RKO (cell line): ENCODE results near the gene RUNX2.

Source experiments
- DNase-seq: peaks from one replicate; pipeline ENCODE4 v3.0.0-alpha.2; 2016; ENCODE audit warnings: low spot score

Gene RUNX2

DNA sequence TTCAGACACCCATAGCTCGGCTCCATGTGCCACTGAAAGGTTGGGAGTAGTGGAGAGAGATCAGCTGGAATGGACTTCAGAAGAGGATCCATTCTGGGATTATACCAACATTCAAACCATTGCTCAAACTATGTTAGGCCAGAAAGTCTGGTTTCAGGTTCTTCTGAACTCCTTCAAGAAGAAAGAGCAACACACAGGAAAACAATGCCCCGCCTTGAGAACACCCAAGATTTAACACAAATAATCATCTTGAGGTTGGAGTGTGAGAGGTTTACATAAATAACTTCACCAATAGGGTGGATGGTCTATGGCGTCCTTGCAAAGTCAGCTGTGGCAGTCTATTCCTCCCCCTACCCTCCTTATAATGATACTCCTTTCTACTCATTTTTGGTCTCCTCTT, 261.2 kb downstream of the RUNX2 start:
- no peak for DNase-seq

DNA sequence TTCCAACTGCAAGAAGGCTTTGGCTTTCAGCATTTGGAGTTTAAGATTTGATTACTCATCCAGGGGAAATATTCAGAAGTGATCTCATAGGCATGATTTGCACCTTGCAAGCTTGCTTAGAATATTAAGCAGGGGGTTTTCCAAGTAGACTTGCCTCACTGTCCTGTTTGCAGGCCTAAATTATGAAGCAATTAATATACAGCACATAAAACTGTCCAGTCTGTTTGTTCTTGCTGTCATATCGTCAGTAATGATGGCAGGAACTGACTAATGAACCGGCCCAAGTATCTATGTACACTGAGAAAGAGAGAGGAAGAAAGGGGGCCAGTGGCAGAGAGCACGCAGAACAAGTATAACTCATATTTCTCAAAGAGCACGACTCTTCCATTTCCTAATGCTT, 262.1 kb downstream of the RUNX2 start:
- DNase-seq: peak; percentile 4

DNA sequence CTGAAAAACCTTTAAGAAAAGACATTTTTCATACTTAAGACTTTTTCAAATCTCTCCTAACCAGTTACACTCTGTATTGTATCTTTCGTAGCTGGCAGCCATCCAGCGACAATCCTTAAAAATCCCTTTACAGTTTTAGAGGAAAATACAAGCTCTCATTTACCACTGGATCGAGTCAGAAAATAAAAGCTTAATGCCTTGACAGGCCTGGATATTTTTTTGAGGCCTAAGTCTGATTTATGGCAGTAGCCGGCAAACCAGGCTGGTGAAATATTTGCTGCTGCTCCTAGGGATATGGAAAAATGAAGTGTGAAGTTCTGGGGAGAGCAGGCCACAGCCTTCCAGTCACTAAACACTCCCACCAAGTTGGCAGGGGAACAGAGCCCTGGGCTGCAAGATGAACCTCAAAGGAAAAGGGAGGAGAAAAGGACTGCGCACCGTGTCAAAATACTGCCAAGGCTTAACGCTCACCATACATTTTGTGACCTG, 262.6 kb downstream of the RUNX2 start:
- no peak for DNase-seq

DNA sequence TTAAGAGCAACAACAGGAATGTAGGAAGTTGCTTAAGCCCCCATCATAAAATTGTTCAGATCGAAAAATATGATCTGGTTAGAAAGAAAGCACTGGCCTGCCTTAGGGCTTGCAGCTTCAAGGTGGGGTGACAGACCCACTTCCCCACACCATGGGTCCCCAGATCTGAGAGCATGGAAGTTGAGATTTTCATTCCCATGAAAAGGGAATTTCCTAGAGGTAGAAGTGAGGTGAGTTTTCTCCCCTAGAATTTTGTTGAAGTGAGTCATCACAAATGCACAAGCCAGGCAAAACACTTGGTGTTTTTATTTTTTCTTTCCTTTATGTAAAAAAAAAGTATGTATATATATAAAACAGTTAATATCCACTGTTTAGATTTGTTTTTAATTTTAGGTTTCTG, 263.2 kb downstream of the RUNX2 start:
- DNase-seq: no peak

DNA sequence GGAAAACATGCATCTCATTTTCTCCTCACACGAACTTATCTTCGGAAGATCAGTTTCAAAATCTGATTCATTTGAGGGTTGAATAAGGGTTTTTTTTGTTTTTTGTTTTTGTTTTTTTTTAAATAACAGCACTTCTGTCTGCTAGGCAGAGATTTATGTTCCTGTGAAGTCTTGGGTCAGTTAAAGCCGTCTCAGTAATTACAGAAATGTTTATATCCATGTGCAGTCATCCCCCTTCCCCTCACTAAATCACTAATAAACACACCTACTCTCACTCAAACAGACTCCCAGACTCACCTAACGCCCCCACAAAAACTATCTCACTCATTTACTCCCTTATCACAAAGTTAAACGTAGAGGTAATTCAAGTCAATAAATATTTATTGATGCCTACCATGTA, 263.8 kb downstream of the RUNX2 start:
- no peak for DNase-seq

DNA sequence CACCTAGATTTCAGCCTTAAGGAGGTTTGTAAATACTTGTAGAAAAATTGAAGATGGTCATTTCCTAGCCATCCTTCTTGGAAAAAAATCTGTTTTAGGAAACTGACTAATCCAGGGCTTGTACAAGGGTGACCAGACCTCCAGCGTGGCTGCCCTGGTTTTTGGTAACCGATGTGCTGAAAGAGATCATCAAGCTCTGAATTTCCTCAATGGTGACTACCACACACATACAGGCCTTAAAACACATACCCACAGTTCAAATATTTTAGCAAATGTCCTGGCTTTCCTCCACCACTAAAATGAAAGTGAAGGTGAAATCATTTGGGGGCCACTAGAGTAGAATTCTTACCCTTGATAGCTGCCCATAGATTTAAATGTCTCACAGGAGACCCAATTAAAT, 264.9 kb downstream of the RUNX2 start:
- DNase-seq: no peak

DNA sequence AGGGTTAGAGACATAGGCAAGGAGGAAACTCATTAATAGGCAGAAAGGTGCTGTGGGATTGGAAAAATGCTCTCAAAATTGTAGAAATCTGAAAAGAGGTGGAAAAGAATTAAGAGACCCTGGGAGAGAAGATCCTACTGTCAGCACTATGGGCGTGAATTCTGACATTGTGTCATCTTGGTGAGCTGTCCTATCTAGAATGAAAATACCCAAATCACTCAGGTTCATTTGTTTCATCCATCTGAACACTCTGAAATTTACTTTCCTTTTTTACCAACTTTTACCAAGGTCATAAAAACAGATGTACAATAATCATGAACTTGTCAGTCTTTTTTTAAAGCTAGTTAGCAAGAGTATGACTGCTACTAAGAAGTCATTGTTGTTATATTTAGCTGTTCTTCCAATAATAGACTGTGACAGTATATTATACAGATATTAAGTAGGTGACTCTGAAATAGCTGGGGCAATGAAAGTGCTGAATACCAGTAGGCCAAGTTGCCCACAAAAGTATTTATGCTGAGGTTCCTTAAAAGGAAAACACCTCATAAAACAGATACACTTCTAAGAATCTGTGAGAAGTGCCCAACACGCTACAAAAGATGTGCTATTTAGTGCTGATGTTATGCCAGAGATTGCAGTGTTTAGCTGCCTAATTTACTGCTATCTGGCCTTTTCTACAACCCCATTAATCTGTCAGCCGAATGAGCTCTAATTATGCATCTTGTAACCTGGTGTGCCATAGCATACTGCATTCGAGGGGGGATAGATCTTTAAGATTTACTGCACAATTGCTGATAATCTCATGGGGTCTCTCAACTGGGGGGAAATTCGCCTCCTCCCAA, 267.1 kb downstream of the RUNX2 start:
- no peak for DNase-seq

DNA sequence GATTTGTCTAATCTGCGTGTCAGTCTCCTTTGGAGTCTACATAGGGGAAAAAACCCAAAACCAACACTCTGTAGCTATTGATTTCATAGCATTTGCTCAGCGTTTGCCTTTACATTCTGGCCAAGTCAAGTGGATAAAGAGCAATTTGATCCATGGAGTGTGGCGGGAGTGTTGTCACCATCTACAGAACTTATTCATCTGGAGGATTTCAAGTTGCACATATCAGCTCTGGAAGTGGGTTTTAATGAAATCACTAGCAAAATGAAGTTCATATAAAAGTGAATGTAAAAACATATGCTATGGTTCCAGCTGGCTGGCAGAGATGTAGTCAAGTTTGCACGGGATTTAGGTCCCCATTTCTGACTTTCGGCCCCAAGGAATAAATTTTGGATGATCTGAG, 269.3 kb downstream of the RUNX2 start:
- no peak for DNase-seq

DNA sequence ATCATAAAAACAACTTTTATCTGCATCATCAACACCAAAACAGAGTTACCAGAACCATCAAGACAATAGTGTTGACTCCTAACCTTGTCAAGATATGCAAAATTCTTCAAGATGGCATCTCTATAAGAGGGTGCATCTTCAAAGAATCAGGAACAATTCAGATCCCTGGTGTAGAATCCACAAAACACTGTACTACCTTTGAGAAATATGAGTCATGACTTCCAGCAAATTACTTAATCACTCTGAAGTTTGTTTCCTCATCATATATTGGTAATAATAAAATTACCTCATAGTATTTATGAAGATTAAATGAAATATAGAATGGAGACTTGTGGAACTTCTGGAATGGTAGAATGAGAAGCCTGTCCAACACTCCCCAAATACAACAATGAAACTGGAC, 270.9 kb downstream of the RUNX2 start:
- DNase-seq: no peak

DNA sequence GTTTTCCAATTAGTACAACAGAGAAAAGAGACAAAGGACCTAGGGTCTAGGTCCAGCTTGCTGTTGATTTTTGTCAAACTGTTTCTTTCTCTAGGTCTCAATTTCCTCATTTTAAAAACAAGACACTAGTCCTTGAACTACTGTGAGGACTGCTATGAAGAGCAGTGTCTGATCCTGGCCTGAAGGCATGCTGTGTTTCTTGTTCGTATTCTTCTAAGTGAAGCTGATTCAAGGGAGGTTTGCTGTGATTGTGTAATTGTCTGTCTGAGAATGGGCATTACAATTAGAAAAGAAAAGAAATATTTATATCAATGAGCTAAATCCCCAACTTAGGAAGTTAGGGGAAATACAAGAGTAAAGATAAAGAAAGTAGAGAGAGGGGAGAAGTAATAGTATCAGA, 277.8 kb downstream of the RUNX2 start:
- DNase-seq: no peak

DNA sequence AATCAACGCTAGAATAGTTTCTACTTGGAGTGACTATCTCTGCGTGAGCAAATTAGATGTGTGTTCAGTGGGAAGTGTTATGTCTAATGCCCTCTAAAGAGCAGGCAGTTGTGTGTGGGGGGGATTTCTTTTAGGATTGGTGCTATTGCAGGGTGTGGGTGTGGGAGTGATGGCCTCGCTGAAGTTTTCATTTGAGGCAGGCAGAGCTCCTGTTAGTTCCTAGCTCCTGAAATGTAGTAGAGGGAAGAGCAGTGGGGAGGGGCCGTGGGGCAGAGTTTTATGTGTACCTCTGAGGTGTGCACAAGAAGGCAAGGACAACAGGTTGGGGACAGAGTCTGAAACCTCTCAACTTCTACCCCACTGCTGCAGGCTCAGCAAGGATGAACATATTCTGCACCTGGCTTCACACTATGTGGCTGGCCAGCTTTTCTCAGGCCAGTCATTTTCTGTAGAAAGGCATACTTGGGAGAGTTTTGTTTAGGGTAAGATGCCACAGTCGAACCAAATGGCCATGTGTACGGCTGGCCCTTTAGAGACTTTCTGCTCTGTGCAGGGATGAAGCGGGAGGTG, 278.8 kb downstream of the RUNX2 start:
- no peak for DNase-seq

DNA sequence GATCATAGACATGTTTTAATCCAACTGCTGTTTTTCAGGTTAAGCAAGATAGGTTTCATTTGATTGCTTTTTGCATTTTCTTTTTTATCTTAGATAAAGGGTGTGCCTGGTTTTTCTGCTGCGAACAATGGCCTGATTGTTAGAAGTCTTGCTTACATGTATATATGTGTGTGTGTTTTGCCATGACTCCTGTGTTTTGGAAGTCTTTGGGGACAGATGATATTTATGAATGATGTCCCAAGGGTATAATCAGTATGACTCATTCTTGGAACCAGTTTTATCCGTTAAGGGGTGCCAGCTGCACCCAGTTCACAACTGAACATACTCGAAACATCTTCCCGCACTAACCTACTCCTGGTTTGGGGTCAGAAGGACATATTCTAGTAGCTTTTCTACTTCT, 279.7 kb downstream of the RUNX2 start:
- DNase-seq: no peak

DNA sequence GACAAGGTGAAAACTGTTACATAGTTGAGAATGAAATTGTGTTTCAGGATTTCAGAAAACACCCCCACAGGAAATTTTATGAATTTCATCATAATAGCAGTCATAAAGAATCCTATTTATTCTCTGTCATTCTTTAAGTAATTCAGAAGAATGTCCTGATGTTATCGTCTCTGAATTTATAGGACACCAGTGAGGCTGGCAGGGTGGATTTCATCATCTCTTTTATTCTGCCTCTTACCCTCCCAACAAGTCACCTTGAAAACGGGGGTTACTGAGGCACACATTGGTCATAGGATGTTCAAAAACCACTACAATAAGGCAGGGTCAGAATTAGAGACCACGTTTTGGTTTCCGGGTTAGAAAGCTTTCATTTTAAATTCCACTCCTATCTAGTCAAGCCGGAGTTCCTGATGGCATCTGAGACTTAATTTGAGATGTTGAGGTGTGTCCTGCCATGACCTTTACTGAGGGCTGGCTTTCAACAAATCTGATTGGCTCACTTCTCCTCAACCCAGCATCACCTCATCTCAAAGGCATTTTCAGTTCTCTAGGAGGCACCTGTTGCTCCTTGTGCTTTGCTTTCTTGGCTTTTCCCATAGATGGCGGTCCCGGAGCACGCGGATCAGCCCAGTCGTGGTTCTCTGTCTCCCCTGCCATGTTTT, 280.3 kb downstream of the RUNX2 start:
- no peak for DNase-seq

DNA sequence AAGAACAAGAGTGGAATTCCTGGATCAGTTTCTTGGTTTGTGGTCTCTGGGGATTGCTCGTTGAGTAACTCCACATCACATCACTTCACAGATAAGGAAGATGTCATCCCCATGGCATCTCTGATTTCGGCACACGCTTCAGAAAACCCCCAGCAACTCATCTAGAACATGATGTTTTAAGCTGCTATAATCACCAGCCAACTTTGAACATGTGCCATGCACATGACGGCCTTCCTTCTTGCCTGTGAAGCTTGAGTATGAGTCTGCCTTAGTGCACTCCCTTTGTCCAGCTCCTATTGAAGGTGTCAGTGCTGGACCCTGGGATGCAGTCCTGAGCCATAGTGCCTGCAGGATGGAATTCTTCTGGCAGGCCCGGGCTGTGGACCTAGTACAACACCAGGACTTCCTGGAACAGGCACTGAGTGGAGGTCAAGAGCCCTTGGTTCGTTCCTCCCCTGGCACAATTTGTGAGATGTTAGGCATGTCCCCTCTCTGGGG, 281.1 kb downstream of the RUNX2 start:
- DNase-seq: no peak

DNA sequence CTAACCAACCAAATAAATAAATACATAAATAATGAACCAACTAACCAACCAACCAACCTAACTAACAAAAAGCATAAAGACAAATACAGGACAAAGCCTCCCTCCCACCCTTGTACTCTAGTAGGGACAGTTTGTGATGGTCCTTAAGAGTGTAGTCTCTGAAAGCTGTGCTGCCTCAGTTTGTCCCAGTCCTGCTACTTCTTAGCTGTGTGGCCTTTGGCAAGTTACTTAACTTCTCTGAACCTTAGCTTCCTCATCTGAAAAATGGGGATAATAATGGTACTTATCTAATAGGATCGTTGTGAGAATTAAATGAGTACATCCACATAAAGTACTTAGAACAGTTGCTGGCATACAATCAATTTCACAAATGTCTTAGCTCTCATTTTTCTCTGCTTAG, 282.2 kb downstream of the RUNX2 start:
- DNase-seq: no peak

DNA sequence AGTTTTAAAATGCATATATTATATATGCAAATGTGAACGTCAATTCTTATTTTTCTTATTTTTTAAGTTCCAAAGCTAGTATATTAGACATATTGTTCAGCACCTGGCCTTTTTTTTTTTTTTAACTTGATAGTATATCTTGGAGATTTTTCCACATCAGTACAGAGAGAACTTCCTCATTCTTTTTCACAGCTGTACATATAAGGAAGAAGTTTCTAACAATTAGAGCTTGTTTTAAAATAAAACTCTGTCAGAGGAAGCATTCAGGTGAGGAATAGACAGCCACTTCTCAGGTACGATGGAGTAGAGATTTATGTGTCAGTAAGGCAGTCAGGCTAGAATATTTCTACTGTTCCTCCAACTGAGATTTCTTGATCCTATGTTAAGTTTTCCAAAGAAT, 282.7 kb downstream of the RUNX2 start:
- DNase-seq: no peak

DNA sequence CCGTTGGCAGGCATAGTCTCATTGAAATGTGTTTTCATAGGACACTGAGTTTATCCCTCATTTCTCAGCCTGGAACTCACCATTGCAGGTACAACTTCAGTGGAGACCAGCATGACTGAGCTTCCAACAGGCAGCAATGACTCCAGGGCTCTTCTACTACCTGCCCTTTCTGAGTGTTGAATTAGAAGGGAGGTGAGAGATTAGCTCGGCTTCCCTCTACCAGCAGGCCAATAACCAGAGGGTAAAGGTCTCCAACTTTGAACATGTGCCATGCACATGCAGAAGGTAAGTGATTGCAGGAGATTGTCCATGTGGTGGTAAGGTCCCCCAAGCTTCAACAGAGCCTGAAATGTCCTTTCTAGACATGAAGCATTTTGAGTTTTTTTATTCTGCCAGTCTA, 283.4 kb downstream of the RUNX2 start:
- no peak for DNase-seq

DNA sequence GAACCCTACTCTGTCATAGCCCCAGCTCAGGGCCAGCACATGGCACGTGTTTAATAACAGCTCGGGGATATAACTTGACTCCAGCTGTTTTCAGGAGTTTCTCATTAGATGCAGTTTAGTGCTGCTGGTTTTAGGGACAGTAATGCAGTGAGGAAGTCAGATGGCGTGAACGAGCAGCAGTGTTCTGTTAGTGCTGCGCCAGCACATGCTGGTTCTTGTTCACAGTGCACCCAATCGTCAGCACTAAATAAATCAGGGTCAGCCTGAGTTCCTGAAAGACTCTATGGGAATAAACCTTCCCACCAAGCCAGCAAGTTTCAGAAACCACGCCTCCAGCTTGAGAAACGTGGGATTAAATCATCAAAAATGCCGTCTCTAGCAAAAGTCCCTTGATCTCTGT, 285.5 kb downstream of the RUNX2 start:
- no peak for DNase-seq

DNA sequence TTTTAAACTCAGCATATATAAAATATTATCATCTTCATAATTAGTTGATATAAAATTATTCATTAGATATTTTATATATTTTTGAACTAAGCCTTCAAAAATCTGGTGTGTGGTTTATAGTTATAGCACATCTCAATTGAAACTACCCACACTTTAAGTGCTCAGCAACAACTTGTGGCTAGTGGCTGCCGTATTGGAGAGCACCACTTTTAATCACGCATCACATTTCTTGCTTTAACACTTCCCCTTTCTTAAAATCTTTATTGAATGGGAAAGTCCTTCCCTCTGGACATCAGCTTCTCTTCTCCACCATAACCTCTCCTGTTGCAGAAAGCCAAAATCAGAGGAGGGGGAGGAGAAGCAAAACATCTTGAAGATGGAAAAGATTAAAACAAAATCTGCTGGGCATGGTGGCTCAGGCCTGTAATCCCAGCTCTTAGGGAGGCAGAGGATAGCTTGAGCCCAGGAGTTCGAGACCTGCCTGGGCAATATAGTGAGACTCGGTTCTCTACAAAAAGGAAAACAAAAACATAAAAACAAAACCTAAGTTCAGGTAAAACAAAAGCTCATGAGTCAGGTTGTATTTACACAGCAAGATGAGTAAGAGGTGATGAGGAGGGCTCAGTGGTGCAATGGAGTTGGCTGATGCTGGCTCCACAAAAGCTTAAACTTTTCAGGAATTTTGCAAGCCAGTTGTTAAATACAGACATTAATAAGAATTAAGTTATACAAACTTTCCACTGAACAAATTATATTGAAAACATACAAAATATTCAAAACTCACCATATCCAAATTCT, 286.6 kb downstream of the RUNX2 start:
- peak; percentile 10 for DNase-seq

DNA sequence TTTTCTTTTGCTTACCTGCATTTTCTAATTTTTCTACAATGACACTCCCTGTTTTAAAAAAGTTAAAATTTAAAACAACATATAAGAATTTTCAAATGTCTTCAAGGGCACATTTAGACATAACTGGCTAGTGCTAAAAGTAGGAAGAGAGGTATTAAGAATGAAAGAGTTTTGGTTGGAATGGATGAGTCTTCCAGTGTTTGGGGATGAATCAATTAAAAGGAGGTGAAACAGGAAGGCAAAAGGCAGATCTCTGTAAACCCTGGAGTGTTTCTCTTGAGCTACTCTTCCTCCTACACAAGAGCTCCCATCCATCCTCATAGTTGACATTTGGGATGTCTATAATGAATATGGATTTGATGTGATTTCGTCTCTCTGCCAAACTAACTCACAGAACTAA, 288.1 kb downstream of the RUNX2 start:
- no peak for DNase-seq

DNA sequence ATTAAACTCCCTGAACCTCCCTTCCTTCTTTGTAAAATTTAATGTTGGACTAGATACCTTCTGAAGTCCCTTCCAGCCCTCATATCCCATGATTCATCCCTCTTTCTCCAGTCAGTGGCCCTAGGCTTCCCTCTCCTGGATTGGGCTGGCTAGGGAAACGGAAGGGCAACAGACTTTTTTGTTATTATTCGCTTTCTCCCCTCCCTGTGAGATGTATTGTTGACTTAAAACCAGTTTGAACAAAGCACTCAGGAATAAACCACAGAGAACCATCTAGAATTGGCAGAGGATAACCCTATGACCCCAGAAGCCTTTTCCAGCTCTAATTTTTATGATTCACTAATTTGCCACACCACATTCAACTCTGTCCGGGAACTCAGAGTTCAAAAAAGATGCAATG, 289.3 kb downstream of the RUNX2 start:
- no peak for DNase-seq

DNA sequence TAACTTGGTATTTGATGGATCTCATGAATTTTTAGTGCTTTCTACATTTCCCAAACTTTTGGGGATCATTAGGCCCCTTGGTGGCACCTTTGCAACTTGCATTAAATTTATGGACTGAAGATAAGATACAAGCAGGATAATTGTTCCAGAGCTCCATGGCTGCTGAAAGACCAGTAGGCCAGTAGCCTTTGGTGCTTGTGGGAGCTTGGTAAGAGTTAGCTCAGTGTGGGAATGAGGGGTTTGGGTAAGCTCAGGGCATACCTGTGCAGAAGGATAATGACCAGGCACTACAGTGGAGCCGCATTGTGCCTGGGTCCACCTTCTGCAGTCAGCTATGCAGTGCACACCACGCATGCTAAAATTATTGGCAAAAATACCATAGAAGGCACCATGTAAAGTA, 290.1 kb downstream of the RUNX2 start:
- DNase-seq: no peak
